A549 (cell line): ENCODE data around the gene NAA20.

Source experiments
- CEBPB ChIP-seq, 2 experiments: fragments of >200 bp in 1 of 2; sonication (Bioruptor Twin) in 1 of 2; formaldehyde crosslinking in 1 of 2; IDR thresholded peaks; 2 replicates each; pipeline ENCODE4 v1.6.1; 2012 to 2016
- JUNB ChIP-seq: fragments of >200 bp; sonication (Bioruptor Twin); formaldehyde crosslinking; IDR thresholded peaks from 2 replicates; pipeline ENCODE4 v1.6.1; 2016
- TF ChIP-seq, protein P1 (sequence below): fragments of >200 bp; sonication (Bioruptor Twin); formaldehyde crosslinking; IDR thresholded peaks from 3 replicates; pipeline ENCODE4 v1.5.1; 2016
- TF ChIP-seq, protein P2 (sequence below): fragments of 250-450 bp; sonication (Bioruptor Pico); IDR thresholded peaks from 2 replicates; pipeline ENCODE4 v1.5.0; 2021; ENCODE audit warnings: mild to moderate bottlenecking, moderate library complexity, borderline replicate concordance

DNA sequence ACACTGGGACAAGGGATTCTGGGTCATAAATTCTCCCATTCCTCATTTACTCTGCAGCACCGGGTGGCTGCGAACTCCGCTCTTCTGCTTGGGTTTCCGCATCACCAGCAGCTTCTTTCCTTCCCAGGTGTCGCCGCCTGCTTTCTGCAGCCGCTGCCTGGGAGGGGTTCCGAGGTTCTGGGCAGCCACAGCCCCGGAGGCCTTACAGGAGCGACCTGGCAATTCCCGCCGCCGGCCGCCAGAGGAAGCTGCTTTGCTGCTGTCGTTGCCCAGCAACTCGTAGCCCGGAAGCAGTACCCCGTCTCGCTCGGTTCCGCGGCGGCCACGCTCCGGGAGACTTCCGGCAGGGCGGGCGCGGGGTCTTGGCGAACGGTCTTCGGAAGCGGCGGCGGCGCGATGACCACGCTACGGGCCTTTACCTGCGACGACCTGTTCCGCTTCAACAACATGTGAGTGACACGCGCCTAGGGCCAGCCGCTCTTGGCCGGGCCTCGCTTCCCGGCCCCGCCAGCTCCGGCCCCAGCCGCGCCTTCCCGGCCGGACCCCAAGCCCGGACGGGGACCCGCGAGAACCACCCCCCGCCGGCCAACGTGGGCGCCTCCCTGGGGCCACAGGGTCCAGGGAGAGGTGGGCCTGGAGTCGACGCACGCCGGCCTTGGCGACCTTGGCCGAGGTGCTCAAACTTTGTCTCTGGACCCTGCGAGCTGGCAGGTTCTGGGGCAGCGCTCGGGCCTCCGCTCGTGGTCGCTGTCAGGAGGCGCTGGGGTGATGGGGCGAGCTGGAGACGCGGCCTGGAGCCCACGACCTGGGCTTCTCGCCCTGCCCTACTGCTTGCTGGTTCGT lies at the start of gene NAA20:
- TF ChIP-seq, protein P1, sequence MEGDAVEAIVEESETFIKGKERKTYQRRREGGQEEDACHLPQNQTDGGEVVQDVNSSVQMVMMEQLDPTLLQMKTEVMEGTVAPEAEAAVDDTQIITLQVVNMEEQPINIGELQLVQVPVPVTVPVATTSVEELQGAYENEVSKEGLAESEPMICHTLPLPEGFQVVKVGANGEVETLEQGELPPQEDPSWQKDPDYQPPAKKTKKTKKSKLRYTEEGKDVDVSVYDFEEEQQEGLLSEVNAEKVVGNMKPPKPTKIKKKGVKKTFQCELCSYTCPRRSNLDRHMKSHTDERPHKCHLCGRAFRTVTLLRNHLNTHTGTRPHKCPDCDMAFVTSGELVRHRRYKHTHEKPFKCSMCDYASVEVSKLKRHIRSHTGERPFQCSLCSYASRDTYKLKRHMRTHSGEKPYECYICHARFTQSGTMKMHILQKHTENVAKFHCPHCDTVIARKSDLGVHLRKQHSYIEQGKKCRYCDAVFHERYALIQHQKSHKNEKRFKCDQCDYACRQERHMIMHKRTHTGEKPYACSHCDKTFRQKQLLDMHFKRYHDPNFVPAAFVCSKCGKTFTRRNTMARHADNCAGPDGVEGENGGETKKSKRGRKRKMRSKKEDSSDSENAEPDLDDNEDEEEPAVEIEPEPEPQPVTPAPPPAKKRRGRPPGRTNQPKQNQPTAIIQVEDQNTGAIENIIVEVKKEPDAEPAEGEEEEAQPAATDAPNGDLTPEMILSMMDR = peak; percentile 59
- no peak for TF ChIP-seq JUNB
- TF ChIP-seq, protein P2, sequence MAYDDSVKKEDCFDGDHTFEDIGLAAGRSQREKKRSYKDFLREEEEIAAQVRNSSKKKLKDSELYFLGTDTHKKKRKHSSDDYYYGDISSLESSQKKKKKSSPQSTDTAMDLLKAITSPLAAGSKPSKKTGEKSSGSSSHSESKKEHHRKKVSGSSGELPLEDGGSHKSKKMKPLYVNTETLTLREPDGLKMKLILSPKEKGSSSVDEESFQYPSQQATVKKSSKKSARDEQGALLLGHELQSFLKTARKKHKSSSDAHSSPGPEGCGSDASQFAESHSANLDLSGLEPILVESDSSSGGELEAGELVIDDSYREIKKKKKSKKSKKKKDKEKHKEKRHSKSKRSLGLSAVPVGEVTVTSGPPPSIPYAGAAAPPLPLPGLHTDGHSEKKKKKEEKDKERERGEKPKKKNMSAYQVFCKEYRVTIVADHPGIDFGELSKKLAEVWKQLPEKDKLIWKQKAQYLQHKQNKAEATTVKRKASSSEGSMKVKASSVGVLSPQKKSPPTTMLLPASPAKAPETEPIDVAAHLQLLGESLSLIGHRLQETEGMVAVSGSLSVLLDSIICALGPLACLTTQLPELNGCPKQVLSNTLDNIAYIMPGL (CRISPR knock-in tag) = 0 out of 2 replicates have a peak, but pooled peaks have one; percentile 29
- no peak for TF ChIP-seq CEBPB (IDR thresholded peaks at IDR 0.05)
